PC-3 (cell line): ENCODE results near the gene ITIH5. TPM values are rescaled to one million over a fixed set of nuclear protein-coding genes. Genes with fewer than 3 reads are reported as not detected.

Experiments
- ATAC-seq: fragments of 200-7000 bp; cut with Tn5 transposase; 2 replicates; pipeline ENCODE4 v1.9.1; 2020; ENCODE audit warnings: mild to moderate bottlenecking, moderate library complexity
- BruUV-seq: library from RNA; stranded (reverse); fragments of 400-500 nt; replicated peaks from 2 replicates; lab custom pipeline; 2021; lab: Mats Ljungman, UMichigan
- CTCF ChIA-PET: fragments of 300-600 bp; sonication (Branson Sonifier 250); formaldehyde crosslinking; loops from one replicate; lab custom pipeline; 2022; ENCODE audit warnings: antibody characterized with exemption; lab: Charles Lee
- POLR2A ChIA-PET: fragments of 300-600 bp; sonication (Branson Sonifier 250); formaldehyde crosslinking; loops from one replicate; lab custom pipeline; 2022; ENCODE audit warnings: antibody characterized with exemption; ENCODE audit not compliant: unreplicated experiment; lab: Charles Lee
- DNase-seq: peaks from one replicate; pipeline ENCODE4 v3.0.0-alpha.2; 2015
- H2AFZ ChIP-seq: fragments of 300-600 bp; sonication (generic); 2 replicates; pipeline ENCODE4 v1.6.0; 2016; ENCODE audit warnings: antibody characterized with exemption, low read length
- H3F3A ChIP-seq: fragments of 300-600 bp; sonication (generic); one replicate; pipeline ENCODE4 v1.6.0; 2017; ENCODE audit warnings: antibody characterized with exemption, low read length, control low read depth, mild to moderate bottlenecking; ENCODE audit not compliant: unreplicated experiment
- H3K27ac ChIP-seq: fragments of 300-600 bp; sonication (generic); 2 replicates; pipeline ENCODE4 v1.5.1; 2016; ENCODE audit warnings: mild to moderate bottlenecking, low read length
- H3K27me3 ChIP-seq: fragments of 300-600 bp; sonication (generic); 2 replicates; pipeline ENCODE4 v1.6.1; 2016; ENCODE audit warnings: low read length, mixed read lengths
- H3K36me3 ChIP-seq: fragments of 300-600 bp; sonication (generic); 2 replicates; pipeline ENCODE4 v1.6.1; 2016; ENCODE audit warnings: low read depth, mixed run types, low read length, mixed read lengths
- H3K4me1 ChIP-seq: fragments of 300-600 bp; sonication (generic); 2 replicates; pipeline ENCODE4 v1.5.1; 2016; ENCODE audit warnings: low read length; ENCODE audit not compliant: insufficient read depth
- H3K4me2 ChIP-seq: fragments of 300-600 bp; sonication (generic); 2 replicates; pipeline ENCODE4 v1.6.0; 2016; ENCODE audit warnings: low read length
- H3K4me3 ChIP-seq: fragments of 300-600 bp; sonication (generic); 2 replicates; pipeline ENCODE4 v1.5.1; 2016; ENCODE audit warnings: mild to moderate bottlenecking, low read length, mixed read lengths
- H3K79me2 ChIP-seq: fragments of 300-600 bp; sonication (generic); 2 replicates; pipeline ENCODE4 v1.6.1; 2017; ENCODE audit warnings: low read length, mixed read lengths
- H3K9ac ChIP-seq: fragments of 300-600 bp; sonication (generic); 2 replicates; pipeline ENCODE4 v1.6.0; 2016; ENCODE audit warnings: mild to moderate bottlenecking, low read length
- H3K9me2 ChIP-seq: fragments of 300-600 bp; sonication (generic); replicated peaks from 2 replicates; pipeline ENCODE4 v1.6.1; 2016; ENCODE audit warnings: mixed run types, low read length, mixed read lengths
- H3K9me3 ChIP-seq: fragments of 300-600 bp; sonication (generic); 2 replicates; pipeline ENCODE4 v1.6.1; 2016; ENCODE audit warnings: low read length, mixed read lengths
- H4K20me1 ChIP-seq: fragments of 300-600 bp; sonication (generic); 2 replicates; pipeline ENCODE4 v1.6.1; 2016; ENCODE audit warnings: low read length, mixed read lengths
- CTCF ChIP-seq: fragments of 300-600 bp; sonication (generic); conservative IDR thresholded peaks from 2 replicates; pipeline ENCODE4 v1.5.1; 2017; ENCODE audit warnings: antibody characterized with exemption, low read depth, mild to moderate bottlenecking, low read length
- EZH2 ChIP-seq: fragments of 300-600 bp; sonication (generic); IDR thresholded peaks from one replicate; pipeline ENCODE4 v1.6.1; 2017; ENCODE audit warnings: antibody characterized with exemption, mild to moderate bottlenecking, low read length; ENCODE audit not compliant: unreplicated experiment
- EZH2phosphoT487 ChIP-seq: fragments of 300-600 bp; sonication (generic); IDR thresholded peaks from 2 replicates; pipeline ENCODE4 v1.6.1; 2018; ENCODE audit warnings: mild to moderate bottlenecking, antibody characterized with exemption, low read length, borderline replicate concordance
- intact Hi-C: fragments of 100-400 bp; cut with micrococcal nuclease; formaldehyde crosslinking; loops from 2 replicates; pipeline ENCODE4 v1.9.0; 2023
- total RNA-seq: library from RNA; depleted of rRNA; stranded (reverse); fragments of >200 nt; gene quantifications from 2 replicates; pipeline ENCODE4 v1.2.3, GENCODE V29; 2014

ITIH5 gene
- total RNA-seq, 1 experiment from 2014 or later = not detected

- H3F3A ChIP-seq = no peaks in the 10 kb centered on the region
- H3K36me3 ChIP-seq = no peaks in the 10 kb centered on the region
- no peaks in the 10 kb centered on the region for H3K9me2 ChIP-seq
- no peak overlapping the region for H2AFZ ChIP-seq
- POLR2A ChIA-PET = no interaction called here
- H3K4me2 ChIP-seq = no peak overlapping the region
- no peak for TF ChIP-seq EZH2phosphoT487
- no peak for TF ChIP-seq EZH2
- TF ChIP-seq CTCF = no peak
- H3K4me3 ChIP-seq = no peak overlapping the region
- BruUV-seq = no TSS peak
- no peak overlapping the region for H3K27ac ChIP-seq
- intact Hi-C loops = no loop called here
- CTCF ChIA-PET = no interaction called here
- H3K9me3 ChIP-seq = no peaks in the 10 kb centered on the region
- H4K20me1 ChIP-seq = no peaks in the 10 kb centered on the region
- DNase-seq = no peak
- no peak for ATAC-seq
- no peaks in the 10 kb centered on the region for H3K79me2 ChIP-seq
- H3K9ac ChIP-seq = no peak overlapping the region
- H3K4me1 ChIP-seq = no peaks in the 10 kb centered on the region
- H3K27me3 ChIP-seq = 0 out of 2 replicates have a peak, but pooled peaks cover 31% of the 10 kb centered on the region
Observed at GRCh38 chr10:7707102-7707501, 40.3 kb upstream of the ITIH5 start.

- POLR2A ChIA-PET = interaction anchor here (0.5 kb wide), 1 partner anchor 175 kb away, joined by 5 read pairs; no protein-coding TSS in a partner anchor
Observed at GRCh38 chr10:7706534-7707073, 39.8 kb upstream of the ITIH5 start.

GRCh38 chr10:7705341-7705740 lies 38.6 kb upstream of the ITIH5 start:
- intact Hi-C loops = no loop called here
- no peak for ATAC-seq
- BruUV-seq = no TSS peak
- Histone ChIP-seq H3K4me2 (no peak overlapping the region), H3K36me3 (no peaks in the 10 kb centered on the region), H3K4me1 (0 out of 2 replicates have a peak, but pooled peaks cover 4% of the 10 kb centered on the region), H3K27me3 (0 out of 2 replicates have a peak, but pooled peaks cover 31% of the 10 kb centered on the region), H2AFZ (no peak overlapping the region), H3K9ac (no peak overlapping the region), H4K20me1 (no peaks in the 10 kb centered on the region), H3K4me3 (no peak overlapping the region), H3K27ac (no peak overlapping the region), H3K9me3 (no peaks in the 10 kb centered on the region), H3K9me2 (no peaks in the 10 kb centered on the region), H3K79me2 (no peaks in the 10 kb centered on the region), H3F3A (no peaks in the 10 kb centered on the region)
- POLR2A ChIA-PET = no interaction called here
- no peak for DNase-seq
- CTCF ChIA-PET = no interaction called here
- TF ChIP-seq EZH2phosphoT487 = no peak
- TF ChIP-seq CTCF = no peak
- no peak for TF ChIP-seq EZH2

More at GRCh38 chr10:7706534-7707073, 39.8 kb upstream of the ITIH5 start:
- no peaks in the 10 kb centered on the region for H4K20me1 ChIP-seq
- H3K4me2 ChIP-seq = no peak overlapping the region
- H3K27me3 ChIP-seq = 0 out of 2 replicates have a peak, but pooled peaks cover 31% of the 10 kb centered on the region
- no peak overlapping the region for H2AFZ ChIP-seq
- intact Hi-C loops = no loop called here
- DNase-seq = no peak
- no peak overlapping the region for H3K9ac ChIP-seq
- no peaks in the 10 kb centered on the region for H3K79me2 ChIP-seq
- no peaks in the 10 kb centered on the region for H3K9me3 ChIP-seq
- H3K9me2 ChIP-seq = no peaks in the 10 kb centered on the region
- no peak overlapping the region for H3K27ac ChIP-seq
- BruUV-seq = no TSS peak
- CTCF ChIA-PET = no interaction called here
- ATAC-seq = no peak
- TF ChIP-seq EZH2 = no peak
- H3K4me3 ChIP-seq = no peak overlapping the region
- H3K4me1 ChIP-seq = no peaks in the 10 kb centered on the region
- no peaks in the 10 kb centered on the region for H3F3A ChIP-seq
- H3K36me3 ChIP-seq = no peaks in the 10 kb centered on the region
